Measurements from ENCODE around the gene WSB2. TPM values are rescaled to one million over a fixed set of nuclear protein-coding genes. Genes with fewer than 3 reads are reported as not detected.

Gene WSB2
- total RNA-seq, 1 donor from 2014 or later: 125 TPM

DNA sequence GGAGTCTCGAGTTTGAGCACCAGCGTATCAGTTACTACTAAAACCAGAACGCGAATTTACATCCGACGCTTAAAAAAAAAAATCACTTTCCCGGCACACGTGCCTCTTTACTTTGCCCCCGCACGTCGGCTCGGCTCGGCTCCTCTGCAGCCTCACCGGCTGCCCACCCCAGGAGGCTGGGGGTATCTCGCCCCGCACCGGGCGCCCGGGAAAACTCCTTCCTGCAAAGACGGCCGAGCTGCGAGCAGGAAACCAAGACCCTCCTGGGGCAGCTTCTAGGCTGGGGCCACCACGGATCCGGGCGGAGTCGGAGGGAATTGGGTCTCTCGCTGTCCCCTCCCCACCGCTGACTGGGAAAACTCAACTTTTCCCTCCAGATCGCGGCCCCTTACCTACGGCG, 42.2 kb upstream of the WSB2 start:
- no peak for DNase-seq (ENCODE audit: low read depth)
- TF ChIP-seq, protein P1, sequence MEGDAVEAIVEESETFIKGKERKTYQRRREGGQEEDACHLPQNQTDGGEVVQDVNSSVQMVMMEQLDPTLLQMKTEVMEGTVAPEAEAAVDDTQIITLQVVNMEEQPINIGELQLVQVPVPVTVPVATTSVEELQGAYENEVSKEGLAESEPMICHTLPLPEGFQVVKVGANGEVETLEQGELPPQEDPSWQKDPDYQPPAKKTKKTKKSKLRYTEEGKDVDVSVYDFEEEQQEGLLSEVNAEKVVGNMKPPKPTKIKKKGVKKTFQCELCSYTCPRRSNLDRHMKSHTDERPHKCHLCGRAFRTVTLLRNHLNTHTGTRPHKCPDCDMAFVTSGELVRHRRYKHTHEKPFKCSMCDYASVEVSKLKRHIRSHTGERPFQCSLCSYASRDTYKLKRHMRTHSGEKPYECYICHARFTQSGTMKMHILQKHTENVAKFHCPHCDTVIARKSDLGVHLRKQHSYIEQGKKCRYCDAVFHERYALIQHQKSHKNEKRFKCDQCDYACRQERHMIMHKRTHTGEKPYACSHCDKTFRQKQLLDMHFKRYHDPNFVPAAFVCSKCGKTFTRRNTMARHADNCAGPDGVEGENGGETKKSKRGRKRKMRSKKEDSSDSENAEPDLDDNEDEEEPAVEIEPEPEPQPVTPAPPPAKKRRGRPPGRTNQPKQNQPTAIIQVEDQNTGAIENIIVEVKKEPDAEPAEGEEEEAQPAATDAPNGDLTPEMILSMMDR (IDR thresholded peaks at IDR 0.05; ENCODE audit: insufficient read depth, low read length, severe bottlenecking): no peak

DNA sequence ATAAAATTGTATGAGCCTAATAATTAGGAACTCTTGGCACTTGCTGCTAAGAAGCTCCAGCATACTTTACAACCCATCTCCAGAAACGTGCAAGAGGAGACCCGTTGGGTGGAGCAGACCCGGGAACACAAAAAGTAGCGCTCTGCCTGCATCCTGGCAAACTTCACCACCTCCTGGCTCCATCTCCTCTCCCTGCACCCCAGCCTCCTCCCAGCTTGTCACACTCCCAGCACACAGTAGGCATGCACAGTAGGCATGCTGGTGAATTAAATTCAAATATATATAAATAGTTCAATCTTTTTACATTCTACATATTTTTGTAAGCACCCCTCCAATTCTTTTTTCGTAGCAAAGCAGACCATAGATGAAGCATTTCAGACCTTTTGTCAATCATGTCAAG, 41.6 kb upstream of the WSB2 start:
- Histone ChIP-seq H3K4me3 (ENCODE audit: low read depth, low read length) (peak overlapping the region; percentile 64), H3K36me3 (ENCODE audit: control insufficient read depth, insufficient read depth, low read length) (no peaks in the 10 kb centered on the region), H3K27me3 (ENCODE audit: control insufficient read depth, insufficient read depth, low read length) (no peaks in the 10 kb centered on the region)
- no peak for DNase-seq (ENCODE audit: low read depth)
- TF ChIP-seq, protein P1 (IDR thresholded peaks at IDR 0.05; ENCODE audit: insufficient read depth, low read length, severe bottlenecking): no peak
- no peak for FAIRE-seq

More for the DNA sequence above, 42.2 kb upstream of the WSB2 start:
- Histone ChIP-seq H3K27me3 (ENCODE audit: control insufficient read depth, insufficient read depth, low read length) (no peaks in the 10 kb centered on the region), H3K4me3 (ENCODE audit: low read depth, low read length) (peak overlapping the region; percentile 64), H3K36me3 (ENCODE audit: control insufficient read depth, insufficient read depth, low read length) (no peaks in the 10 kb centered on the region)
- no peak for FAIRE-seq

DNA sequence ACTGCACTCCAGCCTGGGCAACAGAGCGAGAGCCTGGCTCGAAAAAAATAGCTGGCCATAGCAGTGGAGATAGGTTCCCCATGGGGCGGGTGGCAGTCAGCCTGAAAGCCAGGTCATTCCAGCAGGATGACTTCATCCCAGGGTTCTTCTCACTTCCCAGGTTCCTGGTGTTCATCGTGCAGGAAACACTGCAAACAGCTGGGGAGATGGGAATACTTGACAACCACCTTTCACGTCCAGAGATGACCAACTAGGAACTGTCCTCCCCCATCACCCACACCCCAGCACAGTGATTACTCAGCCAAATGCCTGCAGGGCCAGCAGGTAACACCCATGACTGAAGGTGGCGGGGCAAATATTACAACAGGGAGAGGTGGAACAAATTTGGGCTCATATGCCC, 41.1 kb upstream of the WSB2 start:
- Histone ChIP-seq H3K4me3 (ENCODE audit: low read depth, low read length) (no peak overlapping the region), H3K27me3 (ENCODE audit: control insufficient read depth, insufficient read depth, low read length) (no peaks in the 10 kb centered on the region), H3K36me3 (ENCODE audit: control insufficient read depth, insufficient read depth, low read length) (no peaks in the 10 kb centered on the region)
- peak; percentile 89 for DNase-seq (ENCODE audit: low read depth)
- TF ChIP-seq, protein P1 (IDR thresholded peaks at IDR 0.05; ENCODE audit: insufficient read depth, low read length, severe bottlenecking): no peak
- no peak for FAIRE-seq

DNA sequence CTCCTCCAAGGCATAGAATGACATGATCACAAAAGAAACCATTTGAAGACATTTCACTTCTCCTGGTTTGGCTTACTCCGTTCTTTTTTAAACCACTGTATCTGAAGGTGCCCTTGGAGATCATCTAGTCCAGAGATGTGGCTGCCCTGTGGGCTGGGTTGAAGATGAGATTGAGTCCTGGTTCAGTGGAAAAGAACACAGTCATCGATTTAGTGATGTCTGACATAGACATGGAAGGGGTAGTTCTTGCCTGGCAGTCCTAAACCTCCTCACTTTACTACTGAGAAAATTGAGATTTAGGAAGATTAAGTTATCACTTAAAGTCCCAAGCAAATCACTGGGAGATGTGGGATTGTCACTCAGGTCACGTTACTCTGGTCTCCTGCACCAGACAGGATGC, 40.1 kb upstream of the WSB2 start:
- H3K36me3 ChIP-seq (ENCODE audit: control insufficient read depth, insufficient read depth, low read length): no peaks in the 10 kb centered on the region
- TF ChIP-seq, protein P1 (IDR thresholded peaks at IDR 0.05; ENCODE audit: insufficient read depth, low read length, severe bottlenecking): no peak
- FAIRE-seq: no peak
- H3K4me3 ChIP-seq (ENCODE audit: low read depth, low read length): no peak overlapping the region
- no peak for DNase-seq (ENCODE audit: low read depth)
- no peaks in the 10 kb centered on the region for H3K27me3 ChIP-seq (ENCODE audit: control insufficient read depth, insufficient read depth, low read length)

DNA sequence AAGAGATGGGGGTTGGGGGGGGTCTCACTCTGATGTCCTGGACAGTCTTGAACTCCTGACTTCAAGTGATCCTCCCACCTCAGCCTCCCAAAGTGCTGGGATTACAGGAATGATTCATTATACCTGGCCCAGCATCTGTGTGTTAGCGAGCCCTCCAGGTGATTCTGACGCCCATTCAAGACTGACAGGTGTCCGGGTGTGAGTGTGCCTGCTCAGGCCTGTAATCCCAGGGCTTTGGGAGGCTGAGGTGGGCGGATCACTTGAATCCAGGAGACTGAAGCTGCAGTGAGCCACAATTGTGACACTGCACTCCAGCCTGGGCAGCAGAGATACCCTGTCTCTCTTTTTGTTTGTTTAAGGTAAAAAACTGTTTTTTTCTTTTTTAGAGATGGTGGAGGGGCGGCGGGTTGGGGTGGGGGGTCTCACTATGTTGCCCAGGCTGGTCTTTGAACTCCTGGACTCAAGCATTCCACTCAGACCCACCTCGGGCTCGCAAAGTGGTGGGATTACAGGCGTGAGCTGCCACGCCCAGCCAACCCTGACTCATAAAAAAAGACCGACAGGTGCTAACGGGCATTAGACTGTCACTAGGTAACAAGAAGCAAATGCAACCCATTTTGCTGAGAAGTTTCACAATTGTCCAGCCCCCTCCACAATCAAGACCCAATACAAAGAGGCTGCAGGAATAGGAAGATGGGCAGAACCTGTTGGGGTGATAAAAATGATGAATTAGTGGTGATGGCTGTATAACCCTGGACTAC, 38.1 kb upstream of the WSB2 start:
- no peaks in the 10 kb centered on the region for H3K27me3 ChIP-seq (ENCODE audit: control insufficient read depth, insufficient read depth, low read length)
- FAIRE-seq (no peak), DNase-seq (ENCODE audit: low read depth) (peak; percentile 39)
- H3K4me3 ChIP-seq (ENCODE audit: low read depth, low read length): no peak overlapping the region
- H3K36me3 ChIP-seq (ENCODE audit: control insufficient read depth, insufficient read depth, low read length): no peaks in the 10 kb centered on the region
- TF ChIP-seq, protein P1 (IDR thresholded peaks at IDR 0.05; ENCODE audit: insufficient read depth, low read length, severe bottlenecking): no peak

DNA sequence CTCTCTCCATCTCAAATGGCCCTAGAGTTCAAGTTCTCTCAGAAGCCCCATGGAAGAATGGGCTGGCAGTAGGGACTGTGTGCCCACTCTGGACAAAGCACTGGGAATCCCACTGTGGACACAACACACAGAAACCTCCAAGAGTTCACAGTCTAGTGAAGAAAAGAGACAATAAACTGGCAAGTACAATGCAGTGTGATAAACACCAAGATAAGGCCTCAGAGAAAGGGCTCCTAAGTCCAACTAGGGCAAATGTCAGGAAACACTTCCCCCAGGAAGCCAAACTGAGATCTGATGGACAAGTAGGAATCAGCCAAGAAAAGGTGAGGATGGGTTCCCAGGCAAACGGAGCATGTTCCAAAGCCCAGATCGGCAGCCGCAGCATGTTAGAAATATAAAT, 37.4 kb upstream of the WSB2 start:
- H3K4me3 ChIP-seq (ENCODE audit: low read depth, low read length): no peak overlapping the region
- FAIRE-seq (no peak), DNase-seq (ENCODE audit: low read depth) (no peak)
- TF ChIP-seq, protein P1 (IDR thresholded peaks at IDR 0.05; ENCODE audit: insufficient read depth, low read length, severe bottlenecking): no peak
- no peaks in the 10 kb centered on the region for H3K36me3 ChIP-seq (ENCODE audit: control insufficient read depth, insufficient read depth, low read length)
- H3K27me3 ChIP-seq (ENCODE audit: control insufficient read depth, insufficient read depth, low read length): no peaks in the 10 kb centered on the region

All from bronchial epithelial cell (primary cell).